H1 (cell line): ENCODE measurements around the gene HBA2. TPM values are rescaled to one million over a fixed set of nuclear protein-coding genes. Genes with fewer than 3 reads are reported as not detected.

Source experiments
- CTCF ChIA-PET: fragments of 300-600 bp; sonication (Branson Sonifier 250); formaldehyde crosslinking; loops from one replicate; lab custom pipeline; 2021; ENCODE audit not compliant: partially characterized antibody; lab: Charles Lee
- POLR2A ChIA-PET: fragments of 300-600 bp; sonication (Branson Sonifier 250); formaldehyde crosslinking; loops from one replicate; lab custom pipeline; 2021; ENCODE audit warnings: inconsistent platforms; ENCODE audit not compliant: partially characterized antibody; lab: Charles Lee
- DNase-seq, 2 experiments: peaks; one replicate each; pipeline versions ENCODE4 v3.0.0 to v3.0.0-alpha.2; 2010 to 2022; ENCODE audit warnings: low spot score in 2 of 2, low read depth in 1 of 2, mixed read lengths in 1 of 2
- FAIRE-seq: peaks from 2 replicates; lab custom pipeline; 2011; peaks lifted over from hg19 to GRCh38; lab: Jason Lieb, UNC
- H2AFZ ChIP-seq: 2 replicates; pipeline ENCODE4 v1.8.1; 2012; ENCODE audit warnings: low read length, inconsistent platforms
- H2AK5ac ChIP-seq: 2 replicates; pipeline ENCODE4 v1.6.1; 2013; ENCODE audit warnings: low read depth, low read length
- H2BK120ac ChIP-seq: replicated peaks from 2 replicates; pipeline ENCODE3; 2013; ENCODE audit warnings: low read depth, low read length, inconsistent platforms
- H2BK12ac ChIP-seq: 2 replicates; pipeline ENCODE4 v1.6.1; 2013; ENCODE audit warnings: low read depth, low read length
- H2BK15ac ChIP-seq: 2 replicates; pipeline ENCODE4 v1.6.1; 2013; ENCODE audit warnings: low read length
- H2BK20ac ChIP-seq: 2 replicates; pipeline ENCODE4 v1.6.1; 2013; ENCODE audit warnings: low read length
- H2BK5ac ChIP-seq: 2 replicates; pipeline ENCODE4 v1.6.1; 2013; ENCODE audit warnings: low read depth, low read length
- H3K14ac ChIP-seq: 2 replicates; pipeline ENCODE4 v1.6.1; 2013; ENCODE audit warnings: inconsistent platforms; ENCODE audit not compliant: insufficient read length
- H3K18ac ChIP-seq: 2 replicates; pipeline ENCODE4 v1.6.1; 2013; ENCODE audit warnings: low read length; ENCODE audit errors: extremely low read depth
- H3K23ac ChIP-seq: 2 replicates; pipeline ENCODE4 v1.6.1; 2013; ENCODE audit warnings: inconsistent platforms; ENCODE audit not compliant: insufficient read length
- H3K23me2 ChIP-seq: 2 replicates; pipeline ENCODE4 v1.6.1; 2013; ENCODE audit warnings: low read depth, low read length
- H3K27ac ChIP-seq: 2 replicates; pipeline ENCODE4 v1.6.1; 2011; ENCODE audit warnings: low read depth, low read length, inconsistent platforms
- H3K27me3 ChIP-seq, 4 experiments: replicated peaks in 1 of 4; 1 replicate in 1 of 4; 2 replicates in 3 of 4; pipeline versions ENCODE4 v1.6.1 to v1.8.1; 2011 to 2013; ENCODE audit warnings: low read length in 3 of 4, mild to moderate bottlenecking in 3 of 4, inconsistent platforms in 2 of 4, mixed read lengths in 2 of 4, moderate library complexity in 1 of 4; ENCODE audit not compliant: control insufficient read depth in 3 of 4, insufficient read depth in 3 of 4; ENCODE audit errors: extremely low read depth in 1 of 4
- H3K36me3 ChIP-seq, 4 experiments: 2 replicates each; pipeline versions ENCODE4 v1.6.1 to v1.8.1; 2011 to 2013; ENCODE audit warnings: mild to moderate bottlenecking in 4 of 4, low read length in 3 of 4, moderate library complexity in 2 of 4, control low read depth in 1 of 4, inconsistent platforms in 1 of 4; ENCODE audit not compliant: insufficient read depth in 4 of 4, control insufficient read depth in 2 of 4
- H3K4ac ChIP-seq: replicated peaks from 2 replicates; pipeline ENCODE3; 2013; ENCODE audit warnings: low read length, low read depth, mixed read lengths, inconsistent platforms; ENCODE audit not compliant: insufficient read length
- H3K4me1 ChIP-seq, 4 experiments: replicated peaks in 1 of 4; 1 replicate in 1 of 4; 2 replicates in 3 of 4; pipeline versions ENCODE4 v1.6.1 to v1.8.1; 2011 to 2013; ENCODE audit warnings: low read length in 3 of 4, inconsistent platforms in 2 of 4, mixed read lengths in 1 of 4; ENCODE audit not compliant: insufficient read depth in 4 of 4, control insufficient read depth in 3 of 4
- H3K4me2 ChIP-seq, 2 experiments: 2 replicates each; pipeline versions ENCODE4 v1.6.1 to v1.8.1; 2011 to 2013; ENCODE audit warnings: low read depth in 2 of 2, low read length in 2 of 2, control low read depth in 1 of 2, inconsistent platforms in 1 of 2, mild to moderate bottlenecking in 1 of 2; ENCODE audit not compliant: insufficient read depth in 1 of 2
- H3K4me3 ChIP-seq, 4 experiments: fragments of 200-600, 300-600 bp in 1 of 4; sonication (generic), shearing (Covaris generic), sonication (Bioruptor Twin) in 1 of 4; 2 replicates each; pipeline versions ENCODE4 v1.5.1 to v1.8.1; 2011 to 2016; ENCODE audit warnings: low read length in 4 of 4, low read depth in 3 of 4, control low read depth in 2 of 4, inconsistent platforms in 2 of 4, mild to moderate bottlenecking in 2 of 4, mixed read lengths in 1 of 4, moderate library complexity in 1 of 4; ENCODE audit not compliant: insufficient read depth in 2 of 4; ENCODE audit errors: extremely low read depth in 1 of 4
- H3K56ac ChIP-seq: replicated peaks from 2 replicates; pipeline ENCODE3; 2013; ENCODE audit warnings: low read depth, mild to moderate bottlenecking, mixed read lengths, low read length, inconsistent platforms; ENCODE audit not compliant: insufficient read length
- H3K79me1 ChIP-seq: 2 replicates; pipeline ENCODE4 v1.6.1; 2013; ENCODE audit warnings: low read depth, low read length, control low read depth
- H3K79me2 ChIP-seq, 2 experiments: 2 replicates each; pipeline versions ENCODE4 v1.6.1 to v1.8.1; 2012 to 2013; ENCODE audit warnings: low read length in 2 of 2, mild to moderate bottlenecking in 2 of 2, inconsistent platforms in 1 of 2; ENCODE audit not compliant: insufficient read depth in 2 of 2, control insufficient read depth in 1 of 2
- H3K9ac ChIP-seq, 4 experiments: replicated peaks in 1 of 4; 1 replicate in 1 of 4; 2 replicates in 3 of 4; pipeline versions ENCODE4 v1.6.1 to v1.8.1; 2011 to 2013; ENCODE audit warnings: low read depth in 3 of 4, low read length in 3 of 4, control low read depth in 2 of 4, mild to moderate bottlenecking in 2 of 4, moderate library complexity in 2 of 4, inconsistent platforms in 1 of 4; ENCODE audit errors: extremely low read depth in 1 of 4
- H3K9me3 ChIP-seq, 2 experiments: 2 replicates each; pipeline versions ENCODE4 v1.6.1 to v1.8.1; 2012 to 2013; ENCODE audit warnings: mild to moderate bottlenecking in 2 of 2, moderate library complexity in 2 of 2, control low read depth in 1 of 2, inconsistent platforms in 1 of 2, low read depth in 1 of 2, low read length in 1 of 2, mixed read lengths in 1 of 2; ENCODE audit not compliant: insufficient read depth in 2 of 2
- H4K20me1 ChIP-seq, 2 experiments: replicated peaks in 1 of 2; 2 replicates each; pipeline versions ENCODE3 to v1.8.1; 2011 to 2013; ENCODE audit warnings: inconsistent platforms in 2 of 2, low read length in 2 of 2, mild to moderate bottlenecking in 1 of 2; ENCODE audit not compliant: insufficient read depth in 2 of 2, control insufficient read depth in 1 of 2
- H4K5ac ChIP-seq: 2 replicates; pipeline ENCODE4 v1.6.1; 2013; ENCODE audit warnings: low read length, low read depth, mixed read lengths, inconsistent platforms; ENCODE audit not compliant: insufficient read length
- H4K8ac ChIP-seq: 2 replicates; pipeline ENCODE4 v1.8.0; 2013; ENCODE audit warnings: mild to moderate bottlenecking, moderate library complexity, low read length, inconsistent platforms; ENCODE audit not compliant: insufficient read depth; ENCODE audit errors: extremely low read depth
- H4K91ac ChIP-seq: replicated peaks from 2 replicates; pipeline ENCODE3; 2013; ENCODE audit warnings: low read length, mixed read lengths, inconsistent platforms; ENCODE audit not compliant: insufficient read length
- ATF2 ChIP-seq: IDR thresholded peaks from 2 replicates; pipeline ENCODE4 v1.6.1; 2012; ENCODE audit warnings: low read length, inconsistent platforms
- CREB1 ChIP-seq: IDR thresholded peaks from 2 replicates; pipeline ENCODE4 v1.6.1; 2012; ENCODE audit warnings: inconsistent platforms
- JUN ChIP-seq: IDR thresholded peaks from 2 replicates; pipeline ENCODE4 v1.6.1; 2011; ENCODE audit warnings: low read depth, mild to moderate bottlenecking, improper control_type of control experiment, low read length
- NANOG ChIP-seq: IDR thresholded peaks from 2 replicates; pipeline ENCODE4 v1.6.1; 2011; ENCODE audit warnings: low read length, low read depth, mild to moderate bottlenecking, inconsistent platforms; ENCODE audit not compliant: insufficient read depth, poor library complexity, severe bottlenecking
- NRF1 ChIP-seq: IDR thresholded peaks from 2 replicates; pipeline ENCODE4 v1.6.1; 2011; ENCODE audit warnings: mild to moderate bottlenecking, low read depth, low read length, improper control_type of control experiment
- RXRA ChIP-seq: IDR thresholded peaks from 2 replicates; pipeline ENCODE4 v1.6.1; 2011; ENCODE audit warnings: low read depth, mild to moderate bottlenecking, low read length, moderate library complexity; ENCODE audit not compliant: insufficient read depth
- SAP30 ChIP-seq: fragments of 300-600 bp; sonication (generic); IDR thresholded peaks from 2 replicates; pipeline ENCODE4 v1.7.1; 2012; ENCODE audit warnings: low read length, moderate library complexity, mild to moderate bottlenecking, inconsistent platforms; ENCODE audit not compliant: insufficient read depth, insufficient replicate concordance
- YY1 ChIP-seq: IDR thresholded peaks from 2 replicates; pipeline ENCODE4 v1.6.1; 2011; ENCODE audit warnings: low read depth, mild to moderate bottlenecking, low read length
- WGBS, 2 experiments: shearing (Covaris generic) in 1 of 2; methylation state at CpG; one replicate each; pipeline versions ENCODE4 v1.1.6 to v1.1.7; 2013 to 2015; ENCODE audit warnings: low lambda C conversion rate in 2 of 2, mixed read lengths in 2 of 2, inconsistent platforms in 1 of 2, low coverage in 1 of 2, missing lambda C conversion rate in 1 of 2; ENCODE audit not compliant: insufficient replicate concordance in 2 of 2, insufficient coverage in 1 of 2, insufficient read length in 1 of 2; ENCODE audit errors: extremely low coverage in 1 of 2, missing lambda C conversion rate in 1 of 2; 5-methylcytosine and 5-hydroxymethylcytosine counted together
- polyA plus RNA-seq, 7 experiments: library from polyadenylated mRNA; depleted of rRNA in 3 of 7; stranded (reverse) in 5 of 7; unstranded in 2 of 7; fragments of >200 nt in 5 of 7; fragments of 200-250 nt in 2 of 7; gene quantifications; 1 replicate in 5 of 7; 2 replicates in 1 of 7; 4 replicates in 1 of 7; pipeline versions ENCODE4 v1.2.1 to v1.2.3, GENCODE V29; 2011 to 2013; ENCODE audit warnings: missing spikeins in 2 of 7, mixed read lengths in 2 of 7
- total RNA-seq: library from RNA; stranded (reverse); fragmentation: NEBNext Ultra II Directional; extraction: Animal tissue kit (Norgen Biotek cat#: 25700); gene quantifications from 2 replicates; pipeline ENCODE4 v1.2.1, GENCODE V29; 2021

HBA2 gene
- total and polyA plus RNA-seq, 2 of the 8 experiments (the other 6 are each of a cell fraction or from before 2014, with no cell fraction given): 6.1 TPM; not detected in 1

GRCh38 chr16:169014-169413, 3.7 kb upstream of the HBA2 start:
- H3K23ac ChIP-seq: no peak overlapping the region
- CTCF ChIA-PET: interaction anchor here (1.2 to 5.6 kb wide), 6 partner anchors 9 to 103 kb away, joined by 4 to 24 read pairs (median 9); no protein-coding TSS in a partner anchor
- POLR2A ChIA-PET: interaction anchor here (1.3 to 5.0 kb wide), 3 partner anchors 9 to 94 kb away, joined by 3 to 29 read pairs (median 16); partner anchors contain the start of gene HBQ1
- H3K27me3 ChIP-seq: peaks cover 53 to 79% (median 73%) of the 10 kb centered on the region in 4 experiments
- H3K9me3 ChIP-seq: no peaks in the 10 kb centered on the region
- H3K79me1 ChIP-seq: no peaks in the 10 kb centered on the region
- no peak overlapping the region for H2BK20ac ChIP-seq
- WGBS, 2 experiments: 62% methylated on average over 3 of the region's 3 CpGs; no CpG with 5 or more reads in 1 of the 2 experiments
- no peak overlapping the region; the same call in 1 of the 2 replicates for H2BK12ac ChIP-seq
- no peak overlapping the region for H3K18ac ChIP-seq
- TF ChIP-seq NANOG: no peak
- no peak for TF ChIP-seq YY1
- no peak for TF ChIP-seq JUN
- TF ChIP-seq ATF2: no peak
- no peak for TF ChIP-seq RXRA
- no peak for TF ChIP-seq SAP30
- TF ChIP-seq NRF1: no peak
- TF ChIP-seq CREB1: no peak
- peak overlapping the region; percentile 48; the same call in 1 of the 2 replicates for H2BK15ac ChIP-seq
- peaks cover 0 to 9% (median 0%) of the 10 kb centered on the region in 4 experiments; a peak in 2 of 8 replicates for H3K36me3 ChIP-seq
- H4K91ac ChIP-seq: no peak overlapping the region
- no peaks in the 10 kb centered on the region for H3K79me2 ChIP-seq
- H3K27ac ChIP-seq: no peak overlapping the region
- no peak overlapping the region for H3K4ac ChIP-seq
- H3K23me2 ChIP-seq: peaks cover 10% of the 10 kb centered on the region; the same call in 1 of the 2 replicates
- H2BK120ac ChIP-seq: no peak overlapping the region
- H3K14ac ChIP-seq: no peak overlapping the region
- H2AFZ ChIP-seq: no peak overlapping the region
- H4K20me1 ChIP-seq: peaks cover 2 to 8% of the 10 kb centered on the region in 2 experiments
- H2BK5ac ChIP-seq: peak overlapping the region; percentile 74; the same call in 1 of the 2 replicates
- no peak overlapping the region for H4K8ac ChIP-seq
- H3K4me1 ChIP-seq: peaks cover 0 to 20% (median 17%) of the 10 kb centered on the region in 4 experiments; a peak in 6 of 7 replicates
- H4K5ac ChIP-seq: no peak overlapping the region
- no peak overlapping the region for H3K4me2 ChIP-seq
- no peak overlapping the region for H2AK5ac ChIP-seq
- H3K56ac ChIP-seq: no peak overlapping the region
- DNase-seq: no peak
- no peak overlapping the region for H3K9ac ChIP-seq
- H3K4me3 ChIP-seq: no peak overlapping the region
- FAIRE-seq: no peak
